HEK293 (cell line): ENCODE data around the gene CHMP1B.

Source experiments
- CTCF ChIA-PET: fragments of 350-600 bp; formaldehyde crosslinking; extraction: SDS; loops from one replicate; lab custom pipeline; 2021; ENCODE audit warnings: antibody characterized with exemption; lab: Yijun Ruan, JAX
- POLR2A ChIA-PET: fragments of 300-600 bp; formaldehyde crosslinking; extraction: SDS; loops from one replicate; lab custom pipeline; 2020; ENCODE audit warnings: antibody characterized with exemption, inconsistent platforms; lab: Yijun Ruan, JAX
- H3K27ac ChIP-seq: fragments of 200-500 bp; sonication (Bioruptor generic); 2 replicates; pipeline ENCODE4 v1.5.1; 2014; ENCODE audit warnings: low read depth, low read length, control low read depth, inconsistent platforms; ENCODE audit errors: extremely low read depth
- H3K36me3 ChIP-seq, 2 experiments: fragments of 200-500 bp in 1 of 2; sonication (Bioruptor generic) in 1 of 2; 1 replicate in 1 of 2; 2 replicates in 1 of 2; pipeline ENCODE4 v1.5.1; 2014 to 2017; ENCODE audit warnings: inconsistent platforms in 2 of 2, low read length in 2 of 2; ENCODE audit not compliant: control insufficient read depth in 2 of 2, insufficient read depth in 1 of 2
- H3K4me1 ChIP-seq: fragments of 200-500 bp; sonication (Bioruptor generic); 2 replicates; pipeline ENCODE4 v1.5.1; 2014; ENCODE audit warnings: mild to moderate bottlenecking, low read length, inconsistent platforms; ENCODE audit not compliant: control insufficient read depth, insufficient read depth
- H3K4me3 ChIP-seq: 2 replicates; pipeline ENCODE4 v1.5.1; 2011; ENCODE audit warnings: low read depth, mild to moderate bottlenecking, control low read depth, low read length, moderate library complexity
- H3K9me3 ChIP-seq: fragments of 200-500 bp; sonication (Bioruptor generic); 2 replicates; pipeline ENCODE4 v1.5.1; 2014; ENCODE audit warnings: low read depth, low read length, inconsistent platforms; ENCODE audit not compliant: control insufficient read depth, insufficient read depth
- EGR2 ChIP-seq: fragments of 450-650 bp; formaldehyde crosslinking; IDR thresholded peaks from 2 replicates; pipeline ENCODE4 v1.5.1; 2016; ENCODE audit warnings: low read depth, missing biosample characterization, missing genetic modification characterization
- FEZF1 ChIP-seq: fragments of 450-650 bp; formaldehyde crosslinking; IDR thresholded peaks from 2 replicates; pipeline ENCODE4 v1.5.1; 2016; ENCODE audit warnings: missing biosample characterization, missing genetic modification characterization
- KLF8 ChIP-seq: fragments of 450-650 bp; formaldehyde crosslinking; IDR thresholded peaks from 2 replicates; pipeline ENCODE4 v1.5.1; 2016; ENCODE audit warnings: missing biosample characterization, missing genetic modification characterization
- SP2 ChIP-seq: fragments of 450-650 bp; formaldehyde crosslinking; IDR thresholded peaks from 2 replicates; pipeline ENCODE4 v1.5.1; 2016; ENCODE audit warnings: missing biosample characterization, missing genetic modification characterization
- YY1 ChIP-seq: fragments of 450-650 bp; formaldehyde crosslinking; IDR thresholded peaks from 2 replicates; pipeline ENCODE4 v1.5.1; 2018; ENCODE audit warnings: missing biosample characterization, missing genetic modification characterization
- YY2 ChIP-seq: fragments of 450-650 bp; formaldehyde crosslinking; IDR thresholded peaks from 2 replicates; pipeline ENCODE4 v1.5.1; 2016; ENCODE audit warnings: missing biosample characterization, missing genetic modification characterization
- ZBTB17 ChIP-seq: fragments of 450-650 bp; formaldehyde crosslinking; IDR thresholded peaks from 2 replicates; pipeline ENCODE4 v1.5.1; 2016; ENCODE audit warnings: missing biosample characterization, missing genetic modification characterization
- ZEB2 ChIP-seq: fragments of 450-650 bp; formaldehyde crosslinking; IDR thresholded peaks from 2 replicates; pipeline ENCODE4 v1.5.1; 2016; ENCODE audit warnings: missing biosample characterization, missing genetic modification characterization
- ZNF16 ChIP-seq: fragments of 450-650 bp; formaldehyde crosslinking; IDR thresholded peaks from 2 replicates; pipeline ENCODE4 v1.5.1; 2016; ENCODE audit warnings: low read depth, missing biosample characterization, missing genetic modification characterization
- ZNF175 ChIP-seq: fragments of 450-650 bp; formaldehyde crosslinking; IDR thresholded peaks from 2 replicates; pipeline ENCODE4 v1.5.1; 2016; ENCODE audit warnings: missing biosample characterization, missing genetic modification characterization
- ZNF2 ChIP-seq: fragments of 450-650 bp; formaldehyde crosslinking; IDR thresholded peaks from 2 replicates; pipeline ENCODE4 v1.5.1; 2016; ENCODE audit warnings: missing biosample characterization, missing genetic modification characterization
- ZNF23 ChIP-seq: fragments of 450-650 bp; formaldehyde crosslinking; IDR thresholded peaks from 2 replicates; pipeline ENCODE4 v1.5.1; 2016; ENCODE audit warnings: missing biosample characterization, missing genetic modification characterization, borderline replicate concordance
- ZNF248 ChIP-seq: fragments of 450-650 bp; formaldehyde crosslinking; IDR thresholded peaks from 2 replicates; pipeline ENCODE4 v1.5.1; 2017; ENCODE audit warnings: missing biosample characterization, missing genetic modification characterization
- ZNF266 ChIP-seq: fragments of 450-650 bp; formaldehyde crosslinking; IDR thresholded peaks from 2 replicates; pipeline ENCODE4 v1.5.1; 2016; ENCODE audit warnings: missing biosample characterization, missing genetic modification characterization, low read depth
- ZNF280C ChIP-seq: fragments of 450-650 bp; formaldehyde crosslinking; IDR thresholded peaks from 2 replicates; pipeline ENCODE4 v1.5.1; 2016; ENCODE audit warnings: missing biosample characterization, missing genetic modification characterization
- ZNF302 ChIP-seq: fragments of 450-650 bp; formaldehyde crosslinking; IDR thresholded peaks from 2 replicates; pipeline ENCODE4 v1.5.1; 2016; ENCODE audit warnings: missing biosample characterization, missing genetic modification characterization, low read depth
- ZNF335 ChIP-seq: fragments of 450-650 bp; formaldehyde crosslinking; conservative IDR thresholded peaks from 2 replicates; pipeline ENCODE4 v1.5.1; 2016; ENCODE audit warnings: missing biosample characterization, missing genetic modification characterization
- ZNF350 ChIP-seq: fragments of 450-650 bp; formaldehyde crosslinking; IDR thresholded peaks from 2 replicates; pipeline ENCODE4 v1.5.0; 2017; ENCODE audit warnings: missing biosample characterization, mild to moderate bottlenecking, missing genetic modification characterization
- ZNF37A ChIP-seq: fragments of 450-650 bp; IDR thresholded peaks from 2 replicates; pipeline ENCODE4 v1.5.1; 2018; ENCODE audit warnings: missing biosample characterization, missing genetic modification characterization
- ZNF473 ChIP-seq: fragments of 450-650 bp; formaldehyde crosslinking; IDR thresholded peaks from 2 replicates; pipeline ENCODE4 v1.5.1; 2017; ENCODE audit warnings: missing biosample characterization, missing genetic modification characterization
- ZNF518A ChIP-seq: fragments of 450-650 bp; formaldehyde crosslinking; conservative IDR thresholded peaks from 2 replicates; pipeline ENCODE4 v1.5.1; 2016; ENCODE audit warnings: low read depth, missing biosample characterization, missing genetic modification characterization
- ZNF600 ChIP-seq: fragments of 450-650 bp; formaldehyde crosslinking; IDR thresholded peaks from 2 replicates; pipeline ENCODE4 v1.5.1; 2016; ENCODE audit warnings: missing biosample characterization, missing genetic modification characterization
- ZNF629 ChIP-seq: fragments of 450-650 bp; formaldehyde crosslinking; IDR thresholded peaks from 2 replicates; pipeline ENCODE4 v1.5.1; 2017; ENCODE audit warnings: missing biosample characterization, missing genetic modification characterization
- ZNF707 ChIP-seq: fragments of 450-650 bp; formaldehyde crosslinking; IDR thresholded peaks from 2 replicates; pipeline ENCODE4 v1.5.1; 2016; ENCODE audit warnings: missing biosample characterization, missing genetic modification characterization
- TF ChIP-seq, protein P1 (sequence below): fragments of 450-650 bp; formaldehyde crosslinking; IDR thresholded peaks from 2 replicates; pipeline ENCODE4 v1.5.1; 2016; ENCODE audit warnings: missing biosample characterization, missing genetic modification characterization
- TF ChIP-seq, protein P2 (sequence below): fragments of 450-650 bp; formaldehyde crosslinking; IDR thresholded peaks from 2 replicates; pipeline ENCODE4 v1.5.1; 2017; ENCODE audit warnings: missing biosample characterization, missing genetic modification characterization
- TF ChIP-seq, protein P3 (sequence below): fragments of 450-650 bp; formaldehyde crosslinking; IDR thresholded peaks from 2 replicates; pipeline ENCODE4 v1.5.1; 2016; ENCODE audit warnings: missing biosample characterization, missing genetic modification characterization

The CHMP1B gene

GRCh38 chr18:11851806-11852337, 659 bp downstream of the CHMP1B start:
- ChIA-PET CTCF (interaction anchor here (0.7 to 0.8 kb wide), 2 partner anchors 64 to 143 kb away, joined by 3 to 4 read pairs; no protein-coding TSS in a partner anchor), POLR2A (no interaction called here)
- H3K4me3 ChIP-seq, result peak overlapping the region; percentile 60
- H3K27ac ChIP-seq, result peak overlapping the region; percentile 58
- H3K36me3 ChIP-seq, result peaks cover 0 to 3% of the 10 kb centered on the region in 2 experiments
- peaks cover 10% of the 10 kb centered on the region for H3K4me1 ChIP-seq
- no peaks in the 10 kb centered on the region for H3K9me3 ChIP-seq
- TF ChIP-seq ZNF350, result no peak
- TF ChIP-seq EGR2, result no peak
- peak; percentile 16; the same call in 1 of the 2 replicates for TF ChIP-seq SP2 (tag by site-specific recombination)
- no peak for TF ChIP-seq ZNF37A
- TF ChIP-seq, protein P1, sequence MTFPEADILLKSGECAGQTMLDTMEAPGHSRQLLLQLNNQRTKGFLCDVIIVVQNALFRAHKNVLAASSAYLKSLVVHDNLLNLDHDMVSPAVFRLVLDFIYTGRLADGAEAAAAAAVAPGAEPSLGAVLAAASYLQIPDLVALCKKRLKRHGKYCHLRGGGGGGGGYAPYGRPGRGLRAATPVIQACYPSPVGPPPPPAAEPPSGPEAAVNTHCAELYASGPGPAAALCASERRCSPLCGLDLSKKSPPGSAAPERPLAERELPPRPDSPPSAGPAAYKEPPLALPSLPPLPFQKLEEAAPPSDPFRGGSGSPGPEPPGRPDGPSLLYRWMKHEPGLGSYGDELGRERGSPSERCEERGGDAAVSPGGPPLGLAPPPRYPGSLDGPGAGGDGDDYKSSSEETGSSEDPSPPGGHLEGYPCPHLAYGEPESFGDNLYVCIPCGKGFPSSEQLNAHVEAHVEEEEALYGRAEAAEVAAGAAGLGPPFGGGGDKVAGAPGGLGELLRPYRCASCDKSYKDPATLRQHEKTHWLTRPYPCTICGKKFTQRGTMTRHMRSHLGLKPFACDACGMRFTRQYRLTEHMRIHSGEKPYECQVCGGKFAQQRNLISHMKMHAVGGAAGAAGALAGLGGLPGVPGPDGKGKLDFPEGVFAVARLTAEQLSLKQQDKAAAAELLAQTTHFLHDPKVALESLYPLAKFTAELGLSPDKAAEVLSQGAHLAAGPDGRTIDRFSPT (tag by site-specific recombination), result no peak
- 0 out of 2 replicates have a peak, but pooled peaks have one; percentile 1 for TF ChIP-seq YY1 (tag by site-specific recombination)
- no peak for TF ChIP-seq ZNF707
- TF ChIP-seq ZBTB17 (tag by site-specific recombination), result peak; percentile 94
- TF ChIP-seq KLF8, result no peak
- peak; percentile 25; the same call in 1 of the 2 replicates for TF ChIP-seq ZNF600 (tag by site-specific recombination)
- no peak for TF ChIP-seq ZNF629 (tag by site-specific recombination)
- no peak for TF ChIP-seq FEZF1 (tag by site-specific recombination)
- TF ChIP-seq ZNF175 (tag by site-specific recombination), result no peak
- TF ChIP-seq, protein P2, sequence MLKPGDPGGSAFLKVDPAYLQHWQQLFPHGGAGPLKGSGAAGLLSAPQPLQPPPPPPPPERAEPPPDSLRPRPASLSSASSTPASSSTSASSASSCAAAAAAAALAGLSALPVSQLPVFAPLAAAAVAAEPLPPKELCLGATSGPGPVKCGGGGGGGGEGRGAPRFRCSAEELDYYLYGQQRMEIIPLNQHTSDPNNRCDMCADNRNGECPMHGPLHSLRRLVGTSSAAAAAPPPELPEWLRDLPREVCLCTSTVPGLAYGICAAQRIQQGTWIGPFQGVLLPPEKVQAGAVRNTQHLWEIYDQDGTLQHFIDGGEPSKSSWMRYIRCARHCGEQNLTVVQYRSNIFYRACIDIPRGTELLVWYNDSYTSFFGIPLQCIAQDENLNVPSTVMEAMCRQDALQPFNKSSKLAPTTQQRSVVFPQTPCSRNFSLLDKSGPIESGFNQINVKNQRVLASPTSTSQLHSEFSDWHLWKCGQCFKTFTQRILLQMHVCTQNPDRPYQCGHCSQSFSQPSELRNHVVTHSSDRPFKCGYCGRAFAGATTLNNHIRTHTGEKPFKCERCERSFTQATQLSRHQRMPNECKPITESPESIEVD, result no peak
- no peak for TF ChIP-seq ZNF248 (tag by site-specific recombination)
- no peak for TF ChIP-seq ZNF335 (tag by site-specific recombination)
- no peak for TF ChIP-seq ZNF2 (tag by site-specific recombination)
- TF ChIP-seq ZNF16, result no peak
- no peak for TF ChIP-seq ZNF280C (tag by site-specific recombination)
- no peak for TF ChIP-seq ZNF302 (tag by site-specific recombination)
- TF ChIP-seq ZNF266, result no peak
- TF ChIP-seq ZEB2 (tag by site-specific recombination), result 0 out of 2 replicates have a peak, but pooled peaks have one; percentile 13
- TF ChIP-seq ZNF518A (tag by site-specific recombination), result no peak
- TF ChIP-seq, protein P3, sequence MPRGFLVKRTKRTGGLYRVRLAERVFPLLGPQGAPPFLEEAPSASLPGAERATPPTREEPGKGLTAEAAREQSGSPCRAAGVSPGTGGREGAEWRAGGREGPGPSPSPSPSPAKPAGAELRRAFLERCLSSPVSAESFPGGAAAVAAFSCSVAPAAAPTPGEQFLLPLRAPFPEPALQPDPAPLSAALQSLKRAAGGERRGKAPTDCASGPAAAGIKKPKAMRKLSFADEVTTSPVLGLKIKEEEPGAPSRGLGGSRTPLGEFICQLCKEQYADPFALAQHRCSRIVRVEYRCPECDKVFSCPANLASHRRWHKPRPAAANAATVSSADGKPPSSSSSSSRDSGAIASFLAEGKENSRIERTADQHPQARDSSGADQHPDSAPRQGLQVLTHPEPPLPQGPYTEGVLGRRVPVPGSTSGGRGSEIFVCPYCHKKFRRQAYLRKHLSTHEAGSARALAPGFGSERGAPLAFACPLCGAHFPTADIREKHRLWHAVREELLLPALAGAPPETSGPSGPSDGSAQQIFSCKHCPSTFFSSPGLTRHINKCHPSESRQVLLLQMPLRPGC (tag by site-specific recombination), result no peak
- TF ChIP-seq ZNF473, result no peak
- 0 out of 2 replicates have a peak, but pooled peaks have one; percentile 40 for TF ChIP-seq YY2
- TF ChIP-seq ZNF23 (tag by site-specific recombination), result no peak
